ENCODE measurements around the gene KLHL29. TPM values are rescaled to one million over a fixed set of nuclear protein-coding genes. Genes with fewer than 3 reads are reported as not detected.

Gene KLHL29
- total RNA-seq, 1 experiment from 2014 or later: 2.4 TPM

DNA sequence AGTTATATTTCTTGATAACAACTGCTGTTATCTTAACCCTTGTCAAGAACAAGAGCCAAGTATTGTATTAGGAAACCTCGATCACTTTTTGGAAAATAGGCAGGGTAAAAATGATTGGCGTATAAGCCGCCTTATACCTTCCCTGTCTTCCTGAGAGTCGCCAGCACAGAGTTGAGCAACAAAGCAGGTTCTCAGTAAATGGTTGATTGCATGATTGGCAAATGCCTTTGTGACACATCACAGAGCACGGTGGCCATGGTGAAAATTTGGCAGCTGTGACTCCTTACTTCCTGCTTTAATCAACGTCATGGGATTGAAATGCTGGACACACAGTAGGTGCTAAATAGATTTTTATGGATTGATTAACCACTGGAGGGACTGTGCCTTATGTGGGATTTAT lies 3.9 kb upstream of the KLHL29 start:
- no peak overlapping the region for H4K91ac ChIP-seq (ENCODE audit: insufficient read length, low read depth, low read length)
- H4K5ac ChIP-seq (ENCODE audit: insufficient read length, low read depth, low read length): no peak overlapping the region
- H2BK5ac ChIP-seq (ENCODE audit: insufficient read length, low read length): no peak overlapping the region
- H3K9me3 ChIP-seq (ENCODE audit: control insufficient read depth, low read depth, low read length): no peaks in the 10 kb centered on the region
- no peak overlapping the region for H2BK120ac ChIP-seq (ENCODE audit: low read depth, low read length, poor library complexity, severe bottlenecking)
- no peak overlapping the region for H3K4me2 ChIP-seq (ENCODE audit: insufficient read depth, insufficient read length, low read length)
- H3K79me1 ChIP-seq (ENCODE audit: insufficient read depth, low read depth, low read length, poor library complexity, severe bottlenecking): no peaks in the 10 kb centered on the region
- no peak overlapping the region for H2BK20ac ChIP-seq (ENCODE audit: low read depth, low read length, poor library complexity, severe bottlenecking)
- Mint-ChIP-seq H3K36me3 (ENCODE audit: insufficient read depth in 1 of 3, low read depth in 3 of 3) (no peaks in the 10 kb centered on the region; a peak in 1 of 7 replicates), H3K4me3 (no peak overlapping the region), H3K27ac (no peak overlapping the region), H3K27me3 (ENCODE audit: low read depth) (peaks cover 53% of the 10 kb centered on the region), H3K4me1 (peaks cover 9 to 10% of the 10 kb centered on the region in 2 experiments), H3K9me3 (no peaks in the 10 kb centered on the region)
- no peak overlapping the region for H3K14ac ChIP-seq (ENCODE audit: insufficient read depth, low read length)
- H3K27ac ChIP-seq (ENCODE audit: insufficient read length, low read depth, low read length): no peak overlapping the region
- no peak overlapping the region for H2BK15ac ChIP-seq (ENCODE audit: low read depth, low read length)
- no peaks in the 10 kb centered on the region for H3K79me2 ChIP-seq (ENCODE audit: insufficient read depth, low read length)
- no peak overlapping the region for H3T11ph ChIP-seq (ENCODE audit: low read length)
- H3K18ac ChIP-seq (ENCODE audit: insufficient read length, low read depth, low read length): no peak overlapping the region
- no peak overlapping the region for H3K23ac ChIP-seq (ENCODE audit: insufficient read length, low read depth, low read length)
- no peak overlapping the region for H2BK12ac ChIP-seq (ENCODE audit: insufficient read length, low read depth, low read length)
- H4K20me1 ChIP-seq (ENCODE audit: control insufficient read depth, insufficient read depth, insufficient read length): peaks cover under 1% of the 10 kb centered on the region
- no peak overlapping the region for H2AFZ ChIP-seq (ENCODE audit: low read length)
- TF ChIP-seq, protein P1, sequence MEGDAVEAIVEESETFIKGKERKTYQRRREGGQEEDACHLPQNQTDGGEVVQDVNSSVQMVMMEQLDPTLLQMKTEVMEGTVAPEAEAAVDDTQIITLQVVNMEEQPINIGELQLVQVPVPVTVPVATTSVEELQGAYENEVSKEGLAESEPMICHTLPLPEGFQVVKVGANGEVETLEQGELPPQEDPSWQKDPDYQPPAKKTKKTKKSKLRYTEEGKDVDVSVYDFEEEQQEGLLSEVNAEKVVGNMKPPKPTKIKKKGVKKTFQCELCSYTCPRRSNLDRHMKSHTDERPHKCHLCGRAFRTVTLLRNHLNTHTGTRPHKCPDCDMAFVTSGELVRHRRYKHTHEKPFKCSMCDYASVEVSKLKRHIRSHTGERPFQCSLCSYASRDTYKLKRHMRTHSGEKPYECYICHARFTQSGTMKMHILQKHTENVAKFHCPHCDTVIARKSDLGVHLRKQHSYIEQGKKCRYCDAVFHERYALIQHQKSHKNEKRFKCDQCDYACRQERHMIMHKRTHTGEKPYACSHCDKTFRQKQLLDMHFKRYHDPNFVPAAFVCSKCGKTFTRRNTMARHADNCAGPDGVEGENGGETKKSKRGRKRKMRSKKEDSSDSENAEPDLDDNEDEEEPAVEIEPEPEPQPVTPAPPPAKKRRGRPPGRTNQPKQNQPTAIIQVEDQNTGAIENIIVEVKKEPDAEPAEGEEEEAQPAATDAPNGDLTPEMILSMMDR (conservative IDR thresholded peaks at IDR 0.05): no peak
- no peak overlapping the region for H3K4ac ChIP-seq (ENCODE audit: low read depth, low read length)
- H3K27me3 ChIP-seq (ENCODE audit: insufficient read depth, low read length): peaks cover 4% of the 10 kb centered on the region; the same call in 1 of the 2 replicates
- peaks cover 6% of the 10 kb centered on the region for H3K23me2 ChIP-seq (ENCODE audit: insufficient read length, low read depth, low read length, poor library complexity, severe bottlenecking)
- H2AK5ac ChIP-seq (ENCODE audit: insufficient read length, low read length): no peak overlapping the region
- no peak for DNase-seq
- no peak overlapping the region for H3K9ac ChIP-seq (ENCODE audit: extremely low read depth, insufficient read length, low read length)
- H3K56ac ChIP-seq (ENCODE audit: insufficient read length, low read depth, low read length): no peak overlapping the region
- WGBS (ENCODE audit: extremely low coverage, insufficient read length, low lambda C conversion rate): no CpG with 5 or more reads among the region's 6 CpGs
- no peak overlapping the region for H4K8ac ChIP-seq (replicated peaks; ENCODE audit: insufficient read length, low read depth, low read length)
- H3K4me1 ChIP-seq (ENCODE audit: insufficient read depth, low read length): no peaks in the 10 kb centered on the region; the same call in 1 of the 2 replicates
